Endometrial microvascular endothelial cells (primary cell): ENCODE results near the gene PC. TPM values are rescaled to one million over a fixed set of nuclear protein-coding genes. Genes with fewer than 3 reads are reported as not detected.

ENCODE experiments used
- in situ Hi-C: cut with HindIII; loops from 2 replicates; pipeline ENCODE4 v1.10.0; 2017; ENCODE audit warnings: low sequenced_read_pairs, low pct_unique_long_range_greater_than_20kb; ENCODE audit errors: inconsistent ontology term
- total RNA-seq: library from RNA; depleted of rRNA; stranded (reverse); fragments of >200 nt; gene quantifications from one replicate; pipeline ENCODE4 v1.2.3, GENCODE V29; 2015; ENCODE audit errors: inconsistent ontology term

Gene PC
- total RNA-seq, 1 donor from 2014 or later, result 22.1 TPM

DNA sequence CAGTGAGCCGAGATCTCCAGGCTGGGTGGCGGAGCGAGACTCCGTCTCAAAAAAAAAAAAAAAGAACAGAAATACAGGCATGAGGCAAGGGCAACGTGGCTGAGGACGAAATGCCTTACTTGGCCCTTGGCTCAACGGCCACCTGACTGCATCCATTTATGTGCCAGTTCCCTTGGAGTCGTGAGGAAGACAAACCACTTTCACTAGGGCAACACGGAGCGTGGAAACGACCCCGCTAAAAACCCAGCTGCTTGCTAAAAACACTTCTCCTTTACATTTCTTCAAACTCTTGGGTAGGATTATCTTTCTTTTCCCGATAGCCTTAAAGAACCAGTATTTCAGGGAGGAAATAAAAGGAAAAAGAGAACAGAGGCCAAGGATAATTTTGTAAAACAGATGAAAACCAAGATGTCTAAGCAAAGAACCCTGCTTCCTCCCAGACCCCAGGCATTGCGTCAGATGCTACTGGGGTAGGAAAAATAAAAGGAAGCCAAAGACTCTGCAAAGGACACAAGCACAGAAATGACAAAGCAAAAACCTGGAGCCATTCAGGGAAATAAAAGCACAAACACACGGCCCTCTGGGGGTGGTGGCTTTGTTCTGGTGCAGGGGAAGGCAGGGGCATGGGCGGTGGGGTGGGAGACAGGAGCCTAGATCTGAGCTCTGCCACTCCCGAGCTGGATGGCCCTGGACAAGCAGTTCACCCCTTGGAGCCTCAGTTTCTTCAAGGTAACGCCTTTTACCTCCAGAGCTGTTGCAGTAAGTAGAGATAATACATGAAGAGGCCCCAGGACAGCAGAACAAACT, 37.0 kb downstream of the PC start:
- in situ Hi-C loops, result no loop called here

DNA sequence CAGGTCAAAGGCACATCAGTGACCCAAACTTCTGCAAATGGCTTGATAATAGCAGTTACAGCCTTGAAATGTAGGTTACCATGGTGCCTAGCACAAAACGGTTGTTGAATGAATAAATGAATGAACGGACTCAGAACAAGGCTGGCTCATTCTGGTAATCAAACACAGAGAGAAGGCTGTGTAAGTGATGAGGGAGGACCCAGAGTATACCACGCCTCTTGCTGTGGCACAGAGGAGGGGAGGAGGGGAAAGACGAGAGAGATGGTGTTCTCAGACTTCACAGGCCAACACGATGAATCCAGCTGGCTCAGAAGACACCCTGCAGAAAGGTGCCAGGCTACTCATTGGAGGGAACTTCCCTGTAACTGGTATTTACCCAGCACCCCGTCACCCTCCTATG, 38.3 kb downstream of the PC start:
- in situ Hi-C loops, result no loop called here

DNA sequence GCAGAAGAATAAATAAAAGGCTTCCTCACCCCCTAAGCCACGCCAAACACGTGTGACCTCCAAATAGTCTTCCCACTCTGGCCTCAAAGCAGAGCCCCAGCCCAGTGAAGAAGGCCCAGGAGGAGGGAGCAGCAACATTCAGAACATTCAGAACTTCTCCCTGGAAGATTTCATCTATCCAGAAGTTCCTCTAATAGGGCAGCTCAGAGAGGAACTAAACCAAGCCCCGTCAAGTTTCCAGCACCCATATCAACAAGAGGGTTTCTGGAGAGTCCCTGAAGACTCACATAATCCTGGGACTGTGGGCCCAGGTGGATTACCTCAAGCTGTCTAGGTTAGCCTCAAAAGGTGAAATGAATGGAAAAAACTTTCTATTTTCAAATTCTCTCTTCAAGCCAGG, 39.4 kb downstream of the PC start:
- in situ Hi-C loops, result no loop called here

DNA sequence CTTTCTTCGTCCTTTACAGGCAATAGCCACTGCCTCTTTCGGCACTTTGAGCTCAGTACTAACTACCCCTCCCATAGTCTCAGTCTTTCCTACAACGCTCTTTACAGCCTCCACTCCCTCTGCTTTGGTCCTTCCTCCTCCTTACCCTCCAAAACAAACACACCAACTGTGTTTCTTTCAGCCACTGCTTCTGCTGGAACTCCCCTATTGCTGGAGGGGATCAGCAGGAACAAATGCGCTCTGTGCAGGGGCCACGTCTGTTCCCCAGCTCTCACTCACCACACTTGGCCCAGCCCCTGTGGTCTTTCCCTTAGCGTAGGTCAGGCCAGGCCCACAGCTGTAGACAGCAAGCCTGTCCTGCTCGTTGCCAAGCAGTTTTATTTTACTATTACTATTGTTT, 42.3 kb downstream of the PC start:
- in situ Hi-C loops, result no loop called here

DNA sequence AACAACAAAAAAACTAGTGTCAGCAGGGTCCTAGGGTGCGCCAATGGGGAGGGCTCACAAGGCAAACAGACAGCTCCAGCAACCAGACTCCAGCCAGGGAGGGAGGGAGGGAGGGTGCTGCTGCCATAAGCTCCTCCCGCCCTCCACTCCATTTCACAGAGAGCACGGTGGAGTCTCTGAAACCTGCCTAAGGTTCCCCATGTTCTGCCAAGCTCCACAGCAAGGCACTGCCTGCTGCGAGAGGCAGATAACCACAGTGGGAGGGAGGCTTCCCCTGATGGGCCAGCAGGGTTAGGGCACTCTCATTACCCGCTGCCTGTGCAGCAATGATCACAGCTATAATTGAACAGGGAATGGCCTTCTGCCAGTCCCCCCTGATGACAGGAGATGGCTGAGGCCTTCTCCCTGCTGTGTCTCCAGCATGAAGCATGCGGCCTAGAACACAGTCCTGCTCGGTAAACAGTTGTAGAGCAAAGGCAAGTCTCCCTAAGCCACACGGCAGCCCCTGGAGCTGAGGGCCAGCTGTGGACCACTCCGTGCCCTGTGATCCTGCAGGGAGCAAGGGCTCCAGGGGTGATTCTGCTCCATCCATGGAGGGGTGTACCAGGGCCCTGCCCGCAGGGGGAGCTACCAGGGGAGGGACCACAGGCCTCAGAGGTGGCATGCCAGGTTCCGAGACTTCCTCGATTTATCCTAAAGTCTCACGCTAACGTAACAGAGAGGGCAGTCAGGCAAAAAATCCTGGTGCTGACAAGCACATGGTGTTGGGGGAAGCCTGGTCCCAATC, 42.9 kb downstream of the PC start:
- in situ Hi-C loops, result no loop called here

DNA sequence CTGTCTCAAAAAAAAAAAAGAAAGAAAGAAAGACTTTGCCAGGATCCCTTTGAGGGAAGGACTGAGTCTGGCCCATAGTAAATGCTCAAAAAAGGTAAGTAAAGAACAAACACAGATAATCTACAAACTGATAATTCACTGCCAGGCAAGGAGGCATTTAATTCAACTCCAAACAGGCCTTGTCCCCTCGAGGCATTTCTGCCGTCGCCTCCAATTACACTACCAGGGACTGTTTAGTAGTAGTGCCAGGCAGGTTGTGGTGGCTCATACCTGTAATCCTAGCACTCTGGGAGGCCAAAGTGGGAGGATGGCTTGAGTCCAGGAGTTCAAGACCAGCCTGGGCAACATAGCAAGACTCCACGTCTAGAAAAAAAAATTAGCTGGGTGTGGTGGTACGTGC, 43.7 kb downstream of the PC start:
- in situ Hi-C loops, result no loop called here

DNA sequence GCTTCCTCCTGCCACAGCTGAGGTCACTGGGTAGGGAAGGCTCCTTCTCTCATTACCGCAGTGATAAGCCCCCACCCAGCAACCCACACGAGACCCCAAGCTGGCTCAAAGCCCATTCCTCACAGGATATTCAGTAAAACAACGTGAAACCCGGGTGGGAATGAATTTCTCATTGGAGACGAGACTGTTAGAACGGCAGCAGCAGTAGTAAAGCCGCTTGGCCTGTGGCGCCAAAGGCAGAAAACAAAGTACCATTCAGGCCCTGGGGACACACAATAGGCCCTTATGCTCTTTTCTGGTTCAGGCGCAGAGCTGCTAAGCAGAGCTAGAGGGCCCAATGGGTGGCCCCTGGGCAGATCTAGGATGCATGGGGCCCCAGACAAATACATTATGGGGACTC, 45.3 kb downstream of the PC start:
- in situ Hi-C loops, result no loop called here

DNA sequence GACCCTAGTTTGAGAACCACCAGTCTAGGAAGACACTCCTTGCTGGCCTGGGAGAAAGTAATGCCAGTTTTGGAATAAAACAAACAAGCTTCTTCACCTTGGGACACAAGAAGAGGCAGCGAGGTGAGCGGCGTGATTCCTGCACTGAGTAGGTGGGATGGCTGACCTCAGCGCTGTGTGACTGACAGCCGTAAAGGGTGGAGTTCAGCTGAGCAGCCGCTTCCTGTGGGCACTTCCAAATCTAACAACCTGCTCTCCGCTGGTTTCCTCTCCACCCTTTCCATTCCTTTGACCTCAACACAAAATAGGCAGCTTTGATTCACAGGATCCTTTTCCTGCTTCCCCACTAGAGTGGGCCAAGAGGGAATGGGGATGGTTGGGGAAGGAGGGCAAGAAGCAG, 45.8 kb downstream of the PC start:
- in situ Hi-C loops, result no loop called here

DNA sequence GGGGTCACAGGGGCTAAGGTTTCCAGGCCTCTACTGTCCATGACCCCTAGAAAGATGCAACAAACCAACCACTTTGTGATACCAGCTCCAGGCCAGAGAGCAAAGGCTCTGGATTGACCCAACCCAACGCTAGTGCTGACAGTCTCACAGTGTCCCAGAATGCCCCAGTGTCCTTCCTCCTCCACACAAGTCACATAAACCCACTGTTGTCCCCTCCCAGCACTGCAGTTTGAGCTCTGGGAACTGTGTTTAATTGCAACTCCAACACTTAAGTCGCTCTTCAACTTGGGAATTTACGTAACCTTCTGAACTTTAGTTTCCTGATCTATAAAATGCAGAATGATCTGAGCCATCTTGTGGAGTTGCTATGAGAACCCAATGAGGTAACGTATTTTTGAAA, 47.5 kb downstream of the PC start:
- in situ Hi-C loops, result no loop called here

DNA sequence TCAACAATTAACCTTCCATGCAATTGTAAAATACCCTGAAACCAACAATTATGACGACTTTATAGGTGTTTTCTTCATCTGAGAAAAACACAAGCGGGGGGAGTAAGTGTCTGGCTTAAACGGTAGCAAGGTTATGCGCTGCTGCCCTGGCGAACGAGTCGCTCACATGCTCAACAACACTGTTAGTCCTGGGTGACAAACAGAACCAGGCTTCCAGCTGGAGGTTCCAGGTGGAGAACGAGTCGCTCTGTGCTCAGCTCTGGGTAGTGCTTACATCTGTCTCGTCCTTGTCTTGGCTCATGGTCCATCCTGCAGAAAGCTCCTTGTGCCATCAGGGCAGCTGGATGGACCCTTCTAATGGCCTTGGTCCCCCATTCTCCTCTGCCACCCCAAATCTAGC, 48.2 kb downstream of the PC start:
- in situ Hi-C loops, result no loop called here

DNA sequence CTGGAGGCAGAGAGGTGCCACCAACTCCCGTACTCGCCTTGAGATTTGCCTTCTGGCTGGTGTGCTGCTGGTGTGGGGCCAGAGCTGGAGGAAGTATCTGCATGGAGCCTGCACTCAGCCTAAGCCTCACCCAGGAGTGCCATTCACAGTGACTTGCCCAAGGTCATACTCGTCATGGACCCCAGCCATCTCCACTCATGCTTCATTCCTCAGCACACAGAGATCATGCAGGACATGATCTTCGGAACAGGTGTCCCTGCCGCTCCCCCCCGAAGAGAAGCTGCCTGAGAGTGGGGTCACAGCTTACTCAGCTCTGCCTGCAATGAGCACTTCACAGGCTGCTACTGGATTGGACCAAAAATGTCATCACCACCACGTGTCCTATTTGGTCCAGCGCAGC, 49.0 kb downstream of the PC start:
- in situ Hi-C loops, result no loop called here

DNA sequence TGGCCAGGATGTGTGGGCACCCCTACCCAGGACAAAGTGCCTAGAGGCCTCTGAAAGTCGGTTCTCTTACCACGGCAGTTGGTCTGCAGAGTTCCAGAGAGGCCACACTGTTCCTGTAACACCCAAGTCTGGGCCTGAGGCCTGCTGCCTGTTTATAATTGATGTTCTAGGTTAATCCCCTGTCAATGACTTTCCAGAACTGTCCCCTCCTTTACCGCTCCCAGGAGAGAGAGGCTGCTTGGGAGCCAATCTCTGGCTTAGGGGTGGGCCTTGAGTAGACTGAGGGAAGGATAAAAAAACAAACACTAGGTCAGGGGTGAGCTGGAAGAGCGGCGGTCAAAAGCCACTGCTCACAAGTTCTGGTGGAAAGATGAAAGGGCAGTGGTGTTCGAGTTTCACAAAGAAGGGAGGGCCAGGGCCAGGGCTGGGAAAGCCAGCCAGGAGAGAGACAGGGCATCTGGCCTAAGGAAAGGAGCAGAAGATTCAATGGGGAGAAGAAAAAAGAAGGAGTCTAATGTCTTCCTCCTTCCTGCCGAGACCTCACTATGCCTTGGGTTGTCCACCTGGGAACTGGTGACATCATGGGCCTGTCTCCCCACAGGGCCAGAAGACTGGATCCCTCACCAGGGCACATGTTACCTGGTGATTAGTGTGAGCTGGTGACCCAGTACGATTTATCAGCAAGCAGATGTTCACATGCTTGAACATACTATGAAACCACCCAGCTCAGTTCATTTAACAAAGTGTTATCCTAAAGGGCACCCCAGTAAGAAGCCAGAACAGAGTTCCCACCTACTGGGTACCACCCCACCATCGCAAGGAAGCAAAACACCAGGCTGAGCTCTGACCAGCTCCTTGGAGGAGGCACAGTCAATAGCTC, 50.2 kb downstream of the PC start:
- in situ Hi-C loops, result no loop called here

DNA sequence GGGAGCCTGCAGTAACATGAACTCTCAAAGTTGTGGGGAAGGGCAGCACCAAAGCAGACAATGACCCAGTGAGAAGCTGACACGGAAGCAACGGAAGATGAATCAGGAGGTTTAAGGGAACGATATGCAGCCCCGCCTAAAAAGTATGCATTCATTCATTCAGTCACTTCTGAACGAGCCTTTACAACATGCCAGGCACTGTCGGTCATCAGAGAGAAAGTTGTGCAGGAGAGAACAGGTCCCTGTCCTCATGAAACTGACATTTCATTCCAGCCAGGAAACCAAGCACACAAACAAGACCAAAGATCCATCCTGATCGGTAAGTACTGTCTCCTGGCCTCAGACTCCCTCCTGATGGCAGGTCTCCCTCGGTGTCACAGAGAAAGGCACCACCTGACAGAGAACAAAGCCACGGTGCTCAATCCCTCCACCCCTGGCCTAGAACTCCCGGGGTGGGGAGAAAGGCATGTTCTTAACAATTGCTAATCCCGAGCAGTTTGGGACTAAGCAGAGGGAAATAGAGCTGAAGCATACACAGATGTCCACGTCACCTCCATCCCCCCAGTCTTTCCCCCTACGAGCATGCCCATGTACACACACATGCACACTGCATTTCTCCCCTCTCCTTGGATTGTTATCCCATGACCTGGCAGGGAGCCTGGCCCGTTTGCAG, 52.0 kb downstream of the PC start:
- in situ Hi-C loops, result no loop called here

DNA sequence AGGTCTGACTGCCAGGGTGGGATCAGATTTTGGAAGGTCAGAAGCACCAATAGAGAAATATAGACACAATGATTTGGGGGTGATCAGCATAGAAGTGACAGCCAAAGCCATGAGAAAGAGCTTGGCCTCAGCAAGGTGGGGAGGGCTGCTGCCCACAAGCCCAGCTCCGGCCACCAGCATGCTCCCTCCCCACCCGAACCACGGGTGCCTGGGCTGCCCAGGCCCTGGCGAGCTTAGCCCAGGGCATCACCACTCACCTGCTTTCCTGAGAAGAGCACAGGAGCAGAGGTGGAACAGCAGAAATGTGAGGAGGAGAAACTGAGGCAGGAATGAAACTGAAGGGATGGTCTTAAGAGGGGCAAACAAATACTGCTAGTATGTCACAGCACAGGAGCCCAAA, 52.6 kb downstream of the PC start:
- in situ Hi-C loops, result no loop called here

DNA sequence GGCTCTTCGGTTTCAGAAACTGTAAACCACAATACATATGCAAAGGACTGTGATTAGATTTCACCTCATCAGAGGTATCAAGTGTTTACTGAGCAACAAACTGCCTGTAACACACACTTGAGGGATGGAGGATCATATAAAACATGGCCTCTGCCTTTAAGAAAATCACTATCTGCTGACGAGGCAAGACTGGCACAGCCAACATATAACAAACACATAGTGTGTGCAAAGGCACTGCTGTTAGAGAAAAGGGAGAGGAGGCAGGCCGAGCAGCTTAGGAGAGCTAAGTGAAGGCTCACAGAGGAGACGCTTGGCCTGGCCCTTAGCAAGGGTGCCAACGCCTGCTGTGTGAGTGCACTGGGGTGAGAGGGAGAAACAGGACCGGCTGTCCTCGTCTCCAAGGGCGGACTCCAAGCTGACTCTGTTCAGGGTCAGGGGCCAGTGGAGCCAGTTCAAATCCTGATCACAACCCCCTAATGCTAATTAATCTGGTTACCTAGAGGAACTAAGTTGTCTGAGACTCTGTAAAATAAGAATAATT, 53.1 kb downstream of the PC start:
- in situ Hi-C loops, result no loop called here

DNA sequence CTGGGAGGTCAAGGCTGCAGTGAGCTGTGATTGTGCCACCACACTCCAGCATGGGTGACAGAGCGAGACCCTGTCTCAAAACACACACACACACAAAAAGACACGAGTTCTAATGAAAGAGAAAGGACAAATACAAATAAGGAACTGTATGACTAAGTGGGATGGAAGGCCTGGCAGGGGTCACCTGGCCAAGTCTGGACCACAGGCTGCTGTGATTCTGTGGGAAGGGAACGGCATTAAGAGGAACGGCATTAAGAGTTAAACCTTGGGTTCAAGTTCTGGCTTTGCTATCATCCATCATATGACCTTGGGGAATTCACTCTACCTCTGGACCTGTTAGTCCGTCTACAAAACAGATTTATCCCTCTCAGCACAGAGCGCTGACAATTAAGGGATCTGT, 53.6 kb downstream of the PC start:
- in situ Hi-C loops, result no loop called here

DNA sequence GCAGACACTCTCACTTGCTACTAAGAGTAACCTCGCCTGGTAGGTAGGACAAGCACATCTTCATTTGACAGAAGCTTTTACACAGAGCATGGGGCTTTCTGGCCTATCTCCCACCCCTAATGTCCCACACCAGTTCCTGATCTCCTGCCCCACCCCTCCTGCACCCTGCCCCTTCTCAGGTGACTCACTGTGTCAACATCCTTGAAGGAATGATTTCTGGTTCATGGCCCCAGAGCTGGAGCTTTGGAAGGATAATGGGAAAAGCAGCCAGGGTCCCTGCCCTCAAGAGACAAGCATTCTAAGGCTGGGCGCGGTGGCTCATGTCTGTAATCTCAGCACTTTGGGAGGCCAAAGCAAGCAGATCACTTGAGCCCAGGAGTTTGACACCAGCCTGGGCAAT, 54.1 kb downstream of the PC start:
- in situ Hi-C loops, result no loop called here

DNA sequence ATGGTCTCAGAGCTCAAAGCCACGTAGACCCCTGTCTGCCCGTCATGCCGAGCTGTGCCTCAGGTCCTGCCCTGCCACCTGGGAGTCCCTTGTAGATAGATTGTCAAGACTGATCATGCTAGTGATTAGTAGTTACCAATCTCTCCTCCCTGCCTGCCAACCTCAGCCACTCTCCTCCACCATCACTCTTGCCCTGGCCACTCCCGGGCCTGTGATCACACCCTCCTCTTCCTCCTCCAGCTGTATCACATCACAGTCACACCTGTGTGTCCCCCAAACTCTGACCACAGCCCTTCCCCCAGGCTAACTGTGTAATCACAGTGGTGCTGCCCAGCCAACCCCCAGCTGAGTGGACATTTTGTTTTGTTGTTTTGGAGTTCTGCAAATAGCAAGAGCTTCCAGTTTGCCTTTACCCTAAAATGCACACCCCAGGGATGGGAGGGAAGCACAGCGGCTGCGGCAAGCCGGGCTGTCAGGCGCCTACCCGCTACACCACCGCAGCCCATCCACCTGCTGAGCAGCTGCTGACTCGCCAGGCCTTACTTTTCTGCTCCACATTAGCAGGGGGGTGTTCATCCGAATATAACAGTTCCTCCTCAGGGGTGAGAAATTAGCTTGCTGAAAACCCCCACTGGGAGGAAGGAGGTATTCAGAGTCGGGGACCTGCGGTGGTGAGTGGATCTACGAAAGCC, 55.6 kb downstream of the PC start:
- in situ Hi-C loops, result no loop called here
